Measurements from ENCODE around the gene GFOD1. TPM values are rescaled to one million over a fixed set of nuclear protein-coding genes. Genes with fewer than 3 reads are reported as not detected.

Gene GFOD1
- total RNA-seq, 2 donors from 2014 or later, result 10.0 to 12.2 TPM

- TF ChIP-seq CTCF (IDR thresholded peaks at IDR 0.05), result no peak
- peak; percentile 54 for TF ChIP-seq POLR2AphosphoS5 (IDR thresholded peaks at IDR 0.05)
- peak overlapping the region; percentile 51 to 52 for H3K27ac ChIP-seq
- intact Hi-C loops (cut with DNase I), result no loop called here
- no peaks in the 10 kb centered on the region for H3K4me1 ChIP-seq (replicated peaks)
- no peaks in the 10 kb centered on the region for H3K9me3 ChIP-seq
- 22% methylated on average over 13 of the region's 13 CpGs for WGBS
- no peaks in the 10 kb centered on the region for H3K27me3 ChIP-seq (replicated peaks; ENCODE audit: insufficient read depth)
- no peaks in the 10 kb centered on the region for H3K36me3 ChIP-seq
- DNase-seq (ENCODE audit: low spot score), result no peak
- H3K4me3 ChIP-seq, result no peak overlapping the region
These were observed 21.6 kb upstream of the GFOD1 start for GRCh38 chr6:13508711-13509705.

GRCh38 chr6:13507306-13507860 lies 20.0 kb upstream of the GFOD1 start:
- no peak for DNase-seq (ENCODE audit: low spot score)
- Histone ChIP-seq H3K27me3 (replicated peaks; ENCODE audit: insufficient read depth) (no peaks in the 10 kb centered on the region), H3K4me1 (replicated peaks) (no peaks in the 10 kb centered on the region), H3K27ac (no peak overlapping the region), H3K36me3 (no peaks in the 10 kb centered on the region), H3K9me3 (no peaks in the 10 kb centered on the region), H3K4me3 (no peak overlapping the region)
- intact Hi-C loops (cut with DNase I), result no loop called here
- 72% methylated on average over 3 of the region's 3 CpGs for WGBS
- TF ChIP-seq CTCF (IDR thresholded peaks at IDR 0.05) (no peak), POLR2A (IDR thresholded peaks at IDR 0.05) (no peak), POLR2AphosphoS5 (IDR thresholded peaks at IDR 0.05) (no peak)

- no peaks in the 10 kb centered on the region for H3K27me3 ChIP-seq (replicated peaks; ENCODE audit: insufficient read depth)
- no peak for TF ChIP-seq CTCF (IDR thresholded peaks at IDR 0.05)
- TF ChIP-seq POLR2AphosphoS5 (IDR thresholded peaks at IDR 0.05), result no peak
- TF ChIP-seq POLR2A (IDR thresholded peaks at IDR 0.05), result no peak
- DNase-seq (ENCODE audit: low spot score), result no peak
- H3K4me1 ChIP-seq (replicated peaks), result no peaks in the 10 kb centered on the region
- no peak overlapping the region for H3K4me3 ChIP-seq
- H3K9me3 ChIP-seq, result no peaks in the 10 kb centered on the region
- no peaks in the 10 kb centered on the region for H3K36me3 ChIP-seq
- peak overlapping the region in 1 of 2 donors; percentile 41 for H3K27ac ChIP-seq
- intact Hi-C loops (cut with DNase I), result no loop called here
- 52% methylated on average over 7 of the region's 7 CpGs for WGBS
These were observed 17.9 kb upstream of the GFOD1 start for GRCh38 chr6:13505345-13505734.

GRCh38 chr6:13504611-13505344 lies 17.4 kb upstream of the GFOD1 start:
- TF ChIP-seq POLR2AphosphoS5 (IDR thresholded peaks at IDR 0.05) (no peak), POLR2A (IDR thresholded peaks at IDR 0.05) (no peak), CTCF (IDR thresholded peaks at IDR 0.05) (no peak)
- H3K9me3 ChIP-seq, result no peaks in the 10 kb centered on the region
- H3K4me3 ChIP-seq, result no peak overlapping the region
- no peak for DNase-seq (ENCODE audit: low spot score)
- intact Hi-C loops (cut with DNase I), result no loop called here
- 60% methylated on average over 5 of the region's 5 CpGs for WGBS
- no peaks in the 10 kb centered on the region for H3K27me3 ChIP-seq (replicated peaks; ENCODE audit: insufficient read depth)
- H3K27ac ChIP-seq, result peak overlapping the region in 1 of 2 donors; percentile 41
- no peaks in the 10 kb centered on the region for H3K36me3 ChIP-seq
- no peaks in the 10 kb centered on the region for H3K4me1 ChIP-seq (replicated peaks)
